MM.1S (cell line): Measurements from ENCODE around the gene INTS7.
A peak's percentile ranks its signal among the peaks of the same experiment; 100 is the strongest.

Experiments used
- EZH2 ChIP-seq: fragments of 300-600 bp; sonication (generic); optimal IDR thresholded peaks from 2 replicates; pipeline ENCODE3; 2017; ENCODE audit warnings: low read depth, mild to moderate bottlenecking, antibody characterized with exemption, low read length, mixed read lengths
- TF ChIP-seq, protein P1 (sequence below): fragments of 300-600 bp; sonication (generic); IDR thresholded peaks from 2 replicates; pipeline ENCODE4 v1.5.1; 2016; ENCODE audit warnings: antibody characterized with exemption, low read length, mixed read lengths

DNA sequence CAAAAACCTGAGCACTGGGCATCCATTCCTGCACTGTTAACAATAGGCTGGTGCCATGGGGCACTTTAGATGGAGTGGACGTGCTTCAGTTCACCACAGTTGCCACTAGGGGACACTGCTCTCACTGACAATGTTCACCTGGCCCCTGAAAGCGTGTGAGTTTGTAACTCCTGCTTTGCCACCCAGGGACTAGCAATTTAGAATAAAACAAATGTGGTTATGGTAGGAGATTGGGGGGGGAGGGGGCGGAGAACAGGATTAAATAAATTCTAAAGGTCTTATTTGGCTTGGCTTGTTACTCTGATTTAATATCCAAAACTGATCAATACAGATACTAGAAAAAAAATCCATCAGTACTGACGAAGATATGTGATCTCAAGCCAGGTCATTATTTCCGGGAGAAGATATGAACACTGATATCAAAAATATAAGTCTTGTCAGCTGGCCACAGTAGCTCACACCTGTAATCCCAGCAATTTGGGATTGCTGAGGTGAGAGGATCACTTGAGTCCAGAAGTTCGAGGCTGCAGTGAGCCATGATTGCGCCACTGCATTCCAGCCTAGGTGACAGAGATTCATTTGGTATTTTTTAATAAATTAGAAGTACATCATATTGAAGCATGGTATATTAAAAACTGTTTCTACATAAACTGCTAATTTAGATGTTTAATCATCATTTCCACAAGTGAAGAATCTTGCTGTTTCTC, 23.2 kb downstream of the INTS7 start:
- TF ChIP-seq, protein P1, sequence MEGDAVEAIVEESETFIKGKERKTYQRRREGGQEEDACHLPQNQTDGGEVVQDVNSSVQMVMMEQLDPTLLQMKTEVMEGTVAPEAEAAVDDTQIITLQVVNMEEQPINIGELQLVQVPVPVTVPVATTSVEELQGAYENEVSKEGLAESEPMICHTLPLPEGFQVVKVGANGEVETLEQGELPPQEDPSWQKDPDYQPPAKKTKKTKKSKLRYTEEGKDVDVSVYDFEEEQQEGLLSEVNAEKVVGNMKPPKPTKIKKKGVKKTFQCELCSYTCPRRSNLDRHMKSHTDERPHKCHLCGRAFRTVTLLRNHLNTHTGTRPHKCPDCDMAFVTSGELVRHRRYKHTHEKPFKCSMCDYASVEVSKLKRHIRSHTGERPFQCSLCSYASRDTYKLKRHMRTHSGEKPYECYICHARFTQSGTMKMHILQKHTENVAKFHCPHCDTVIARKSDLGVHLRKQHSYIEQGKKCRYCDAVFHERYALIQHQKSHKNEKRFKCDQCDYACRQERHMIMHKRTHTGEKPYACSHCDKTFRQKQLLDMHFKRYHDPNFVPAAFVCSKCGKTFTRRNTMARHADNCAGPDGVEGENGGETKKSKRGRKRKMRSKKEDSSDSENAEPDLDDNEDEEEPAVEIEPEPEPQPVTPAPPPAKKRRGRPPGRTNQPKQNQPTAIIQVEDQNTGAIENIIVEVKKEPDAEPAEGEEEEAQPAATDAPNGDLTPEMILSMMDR: peak; percentile 99
- TF ChIP-seq EZH2: no peak
